WTC11 (cell line): ENCODE measurements around the gene CCSER1. TPM values are rescaled to one million over a fixed set of nuclear protein-coding genes. Genes with fewer than 3 reads are reported as not detected.

Experiments used
- ATAC-seq: fragments of 200-7000 bp; cut with Tn5 transposase; 2 replicates; pipeline ENCODE4 v1.10.0; 2021; ENCODE audit warnings: mild to moderate bottlenecking, moderate library complexity
- CTCF ChIA-PET: fragments of 300-600 bp; sonication (Branson Sonifier 250); formaldehyde crosslinking; loops from one replicate; lab custom pipeline; 2021; ENCODE audit warnings: antibody characterized with exemption; lab: Charles Lee
- POLR2A ChIA-PET: fragments of 350-600 bp; sonication (Branson Sonifier 250); formaldehyde crosslinking; loops from one replicate; lab custom pipeline; 2021; ENCODE audit warnings: antibody characterized with exemption; lab: Charles Lee
- DNase-seq: peaks from one replicate; pipeline ENCODE4 v3.0.0; 2021; ENCODE audit warnings: low spot score
- H3K27ac Mint-ChIP-seq: 2 replicates; pipeline ENCODE4 v1.8.0; 2021; ENCODE audit warnings: mixed read lengths
- H3K27me3 Mint-ChIP-seq: 2 replicates; pipeline ENCODE4 v1.8.0; 2021; ENCODE audit warnings: low read depth, mild to moderate bottlenecking, moderate library complexity, mixed read lengths
- H3K36me3 Mint-ChIP-seq: 2 replicates; pipeline ENCODE4 v1.8.0; 2021; ENCODE audit warnings: mixed read lengths
- H3K4me1 Mint-ChIP-seq: 2 replicates; pipeline ENCODE4 v1.8.0; 2022; ENCODE audit warnings: mixed read lengths
- H3K4me3 Mint-ChIP-seq: 2 replicates; pipeline ENCODE4 v1.8.0; 2021; ENCODE audit warnings: mild to moderate bottlenecking, moderate library complexity, mixed read lengths
- H3K9me3 Mint-ChIP-seq: 2 replicates; pipeline ENCODE4 v1.8.0; 2021; ENCODE audit warnings: mixed read lengths
- AR ChIP-seq: fragments of 250-450 bp; sonication (Bioruptor Pico); IDR thresholded peaks from 2 replicates; pipeline ENCODE4 v1.9.0; 2021; ENCODE audit warnings: mild to moderate bottlenecking
- CREB1 ChIP-seq: sonication (generic); formaldehyde crosslinking; IDR thresholded peaks from 2 replicates; pipeline ENCODE4 v1.8.0; 2023; ENCODE audit warnings: mild to moderate bottlenecking, missing genetic modification reagents
- ETV6 ChIP-seq: sonication (generic); formaldehyde crosslinking; IDR thresholded peaks from 2 replicates; pipeline ENCODE4 v1.8.1; 2022; ENCODE audit warnings: mild to moderate bottlenecking, missing genetic modification reagents
- FOXP4 ChIP-seq: sonication (generic); formaldehyde crosslinking; IDR thresholded peaks from 2 replicates; pipeline ENCODE4 v1.8.0; 2022; ENCODE audit warnings: mild to moderate bottlenecking, missing genetic modification reagents
- IRF1 ChIP-seq: sonication (generic); formaldehyde crosslinking; IDR thresholded peaks from 2 replicates; pipeline ENCODE4 v1.8.0; 2023; ENCODE audit warnings: missing genetic modification reagents
- MYBL2 ChIP-seq: sonication (generic); formaldehyde crosslinking; IDR thresholded peaks from 2 replicates; pipeline ENCODE4 v1.8.1; 2023; ENCODE audit warnings: mild to moderate bottlenecking, moderate library complexity, missing genetic modification reagents
- PRDM15 ChIP-seq: sonication (generic); formaldehyde crosslinking; IDR thresholded peaks from 2 replicates; pipeline ENCODE4 v1.8.0; 2022; ENCODE audit warnings: missing genetic modification reagents
- RELA ChIP-seq: sonication (generic); formaldehyde crosslinking; IDR thresholded peaks from 2 replicates; pipeline ENCODE4 v1.8.1; 2022; ENCODE audit warnings: missing genetic modification reagents, mild to moderate bottlenecking, borderline replicate concordance
- SMAD4 ChIP-seq: sonication (generic); formaldehyde crosslinking; IDR thresholded peaks from 2 replicates; pipeline ENCODE4 v1.8.0; 2022; ENCODE audit warnings: mild to moderate bottlenecking, missing genetic modification reagents
- STAT6 ChIP-seq: sonication (generic); formaldehyde crosslinking; conservative IDR thresholded peaks from 2 replicates; pipeline ENCODE4 v1.8.1; 2023; ENCODE audit warnings: mild to moderate bottlenecking, low read depth, missing genetic modification reagents, moderate library complexity
- USF1 ChIP-seq: sonication (generic); formaldehyde crosslinking; IDR thresholded peaks from 2 replicates; pipeline ENCODE4 v1.8.0; 2022; ENCODE audit warnings: mild to moderate bottlenecking, missing genetic modification reagents
- ZNF219 ChIP-seq: sonication (generic); formaldehyde crosslinking; IDR thresholded peaks from 2 replicates; pipeline ENCODE4 v1.8.0; 2023; ENCODE audit warnings: missing genetic modification reagents, mild to moderate bottlenecking, borderline replicate concordance
- total RNA-seq: library from RNA; stranded (reverse); gene quantifications from 3 replicates; pipeline ENCODE4 v1.2.3, GENCODE V29; 2021

CCSER1 gene
- total RNA-seq, 1 experiment from 2014 or later, result 0.87 TPM

GRCh38 chr4:90852237-90852636 is 725.0 kb downstream of the CCSER1 start:
- peaks cover 18% of the 10 kb centered on the region for H3K9me3 Mint-ChIP-seq
- ATAC-seq, result peak; percentile 88
- peaks cover 18% of the 10 kb centered on the region for H3K36me3 Mint-ChIP-seq
- peaks cover 34% of the 10 kb centered on the region for H3K4me1 Mint-ChIP-seq
- no peak for DNase-seq
- no peak overlapping the region for H3K4me3 Mint-ChIP-seq
- H3K27me3 Mint-ChIP-seq, result no peaks in the 10 kb centered on the region
- CTCF ChIA-PET, result interaction anchor here (1.0 kb wide), 1 partner anchor 12 kb away, joined by 3 read pairs; no protein-coding TSS in a partner anchor
- TF ChIP-seq SMAD4 (CRISPR knock-in tag), result no peak
- no peak for TF ChIP-seq ZNF219 (CRISPR knock-in tag)
- no peak for TF ChIP-seq STAT6 (CRISPR knock-in tag)
- TF ChIP-seq FOXP4 (CRISPR knock-in tag), result no peak
- no peak for TF ChIP-seq USF1 (CRISPR knock-in tag)
- no peak for TF ChIP-seq MYBL2
- no peak for TF ChIP-seq CREB1
- TF ChIP-seq ETV6 (CRISPR knock-in tag), result no peak
- TF ChIP-seq PRDM15 (CRISPR knock-in tag), result no peak
- TF ChIP-seq AR (CRISPR knock-in tag), result no peak
- POLR2A ChIA-PET, result interaction anchor here (0.6 kb wide), 1 partner anchor 34 kb away, joined by 3 read pairs; no protein-coding TSS in a partner anchor
- peak overlapping the region; percentile 43 for H3K27ac Mint-ChIP-seq

GRCh38 chr4:90855111-90855510 is 727.9 kb downstream of the CCSER1 start:
- POLR2A ChIA-PET, result no interaction called here
- CTCF ChIA-PET, result no interaction called here
- ATAC-seq, result no peak
- no peak for DNase-seq
- H3K9me3 Mint-ChIP-seq, result peaks cover 10% of the 10 kb centered on the region
- TF ChIP-seq RELA (CRISPR knock-in tag), result no peak
- no peak for TF ChIP-seq IRF1 (CRISPR knock-in tag)
- TF ChIP-seq, all 79 proteins: peak for 0
- peaks cover 34% of the 10 kb centered on the region for H3K4me1 Mint-ChIP-seq
- peaks cover 10% of the 10 kb centered on the region for H3K36me3 Mint-ChIP-seq
- H3K4me3 Mint-ChIP-seq, result no peak overlapping the region
- no peaks in the 10 kb centered on the region for H3K27me3 Mint-ChIP-seq
- no peak overlapping the region for H3K27ac Mint-ChIP-seq
